ENCODE measurements around the gene ZC3H14. TPM values are rescaled to one million over a fixed set of nuclear protein-coding genes. Genes with fewer than 3 reads are reported as not detected.
"Not testable (repeated sequence)": the region's sequence is repeated elsewhere in the genome, so short reads cannot be mapped to it uniquely, and the experiment has no call there.

The ZC3H14 gene
- total RNA-seq, 4 donors from 2014 or later = 88.5 to 112 (median 104) TPM

GRCh38 chr14:88519907-88520306 is 42.9 kb upstream of the ZC3H14 start:
- 88 to 98% methylated on average over 2 of the region's 2 CpGs for WGBS, 2 donors
- Histone ChIP-seq H3K9me3 (no peaks in the 10 kb centered on the region), H3K4me3 (replicated peaks in 1 of 3) (no peak overlapping the region)

GRCh38 chr14:88521818-88522217 is 41.0 kb upstream of the ZC3H14 start:
- Histone ChIP-seq H3K36me3 (no peaks in the 10 kb centered on the region), H3K27ac (peak overlapping the region in 2 of 3 donors; percentile 50 to 56), H3K27me3 (no peaks in the 10 kb centered on the region), H3K9me3 (no peaks in the 10 kb centered on the region), H3K4me3 (replicated peaks in 1 of 3) (no peak overlapping the region), H3K4me1 (peaks cover under 1 to 10% of the 10 kb centered on the region in 2 donors)
- intact Hi-C loops (cut with DNase I) = no loop called here
- TF ChIP-seq CTCF (IDR thresholded peaks at IDR 0.05) = no peak
- TF ChIP-seq POLR2A (IDR thresholded peaks at IDR 0.05) = no peak
- DNase-seq = no peak
- WGBS, 2 donors = 61 to 97% methylated on average over 3 of the region's 3 CpGs

More at GRCh38 chr14:88519907-88520306, 42.9 kb upstream of the ZC3H14 start:
- TF ChIP-seq POLR2A (IDR thresholded peaks at IDR 0.05) (no peak), CTCF (IDR thresholded peaks at IDR 0.05) (no peak)
- no peak for DNase-seq
- intact Hi-C loops (cut with DNase I) = no loop called here
- Histone ChIP-seq H3K27ac (no peak overlapping the region), H3K4me1 (peaks cover 10 to 25% of the 10 kb centered on the region in 2 donors), H3K27me3 (no peaks in the 10 kb centered on the region), H3K36me3 (no peaks in the 10 kb centered on the region)

GRCh38 chr14:88522393-88522792 is 40.4 kb upstream of the ZC3H14 start:
- TF ChIP-seq CTCF (IDR thresholded peaks at IDR 0.05) = no peak
- TF ChIP-seq POLR2A (IDR thresholded peaks at IDR 0.05) = no peak
- 69 to 71% methylated on average over 3 of the region's 3 CpGs for WGBS, 2 donors

GRCh38 chr14:88529889-88530288 is 32.9 kb upstream of the ZC3H14 start:
- H3K36me3 ChIP-seq; H3K4me1 ChIP-seq; H3K4me3 ChIP-seq (replicated peaks in 1 of 3); H3K9me3 ChIP-seq; intact Hi-C loops (cut with DNase I); H3K27me3 ChIP-seq; H3K27ac ChIP-seq; DNase-seq: not testable (repeated sequence)
- 90 to 93% methylated on average over 1 of the region's 1 CpG for WGBS, 2 donors

More at GRCh38 chr14:88522393-88522792, 40.4 kb upstream of the ZC3H14 start:
- intact Hi-C loops (cut with DNase I) = no loop called here
- Histone ChIP-seq H3K27me3 (no peaks in the 10 kb centered on the region), H3K27ac (peak overlapping the region in 2 of 3 donors; percentile 50 to 56), H3K9me3 (no peaks in the 10 kb centered on the region), H3K4me1 (peaks cover 0 to 9% of the 10 kb centered on the region in 2 donors), H3K36me3 (no peaks in the 10 kb centered on the region), H3K4me3 (replicated peaks in 1 of 3) (no peak overlapping the region)
- no peak for DNase-seq

- intact Hi-C loops (cut with DNase I) = no loop called here
- Histone ChIP-seq H3K27me3 (no peaks in the 10 kb centered on the region), H3K27ac (no peak overlapping the region), H3K4me3 (replicated peaks in 1 of 3) (no peak overlapping the region), H3K36me3 (peaks cover 2 to 7% of the 10 kb centered on the region in 2 donors), H3K9me3 (no peaks in the 10 kb centered on the region), H3K4me1 (peaks cover 3 to 10% of the 10 kb centered on the region in 2 donors)
- TF ChIP-seq POLR2A (IDR thresholded peaks at IDR 0.05) (no peak), CTCF (IDR thresholded peaks at IDR 0.05) (no peak)
- DNase-seq = no peak
- WGBS, 2 donors = 94 to 95% methylated on average over 6 of the region's 6 CpGs
Measured at GRCh38 chr14:88533064-88533602, 29.7 kb upstream of the ZC3H14 start.
